ENCODE measurements around the gene SLC17A6. TPM values are rescaled to one million over a fixed set of nuclear protein-coding genes. Genes with fewer than 3 reads are reported as not detected.

SLC17A6 gene
- total and polyA plus RNA-seq, 2 experiments from 2014 or later, result not detected

- no peaks in the 10 kb centered on the region for H3K9me3 ChIP-seq (ENCODE audit: low read depth)
- TF ChIP-seq CTCF (IDR thresholded peaks at IDR 0.05; ENCODE audit: low read depth, low read length), result no peak
- no peaks in the 10 kb centered on the region for H3K27me3 ChIP-seq
- no peaks in the 10 kb centered on the region for H3K36me3 ChIP-seq
- H3K4me3 ChIP-seq, result no peak overlapping the region
- H3K27ac ChIP-seq, result no peak overlapping the region
- DNase-seq (ENCODE audit: low read depth in 1 of 2, low spot score in 1 of 2), result no peak
- no peaks in the 10 kb centered on the region for H3K4me1 ChIP-seq (ENCODE audit: low read depth)
These were observed 51.5 kb downstream of the SLC17A6 start for GRCh38 chr11:22389526-22390282.

- Histone ChIP-seq H3K9me3 (ENCODE audit: low read depth) (no peaks in the 10 kb centered on the region), H3K27ac (no peak overlapping the region), H3K4me3 (no peak overlapping the region), H3K4me1 (ENCODE audit: low read depth) (no peaks in the 10 kb centered on the region), H3K27me3 (no peaks in the 10 kb centered on the region), H3K36me3 (no peaks in the 10 kb centered on the region)
- TF ChIP-seq CTCF (IDR thresholded peaks at IDR 0.05; ENCODE audit: low read depth, low read length), result no peak
- DNase-seq (ENCODE audit: low read depth in 1 of 2, low spot score in 1 of 2), result no peak
These were observed 52.1 kb downstream of the SLC17A6 start for GRCh38 chr11:22390283-22390655.

GRCh38 chr11:22392561-22392960 lies 54.4 kb downstream of the SLC17A6 start:
- no peaks in the 10 kb centered on the region for H3K4me1 ChIP-seq (ENCODE audit: low read depth)
- TF ChIP-seq CTCF (IDR thresholded peaks at IDR 0.05; ENCODE audit: low read depth, low read length), result no peak
- H3K27me3 ChIP-seq, result no peaks in the 10 kb centered on the region
- no peak overlapping the region for H3K27ac ChIP-seq
- H3K36me3 ChIP-seq, result no peaks in the 10 kb centered on the region
- no peaks in the 10 kb centered on the region for H3K9me3 ChIP-seq (ENCODE audit: low read depth)
- DNase-seq (ENCODE audit: low read depth in 1 of 2, low spot score in 1 of 2), result peak in 1 of 2 donors; percentile 1
- no peak overlapping the region for H3K4me3 ChIP-seq

GRCh38 chr11:22405377-22405776 lies 67.2 kb downstream of the SLC17A6 start:
- H3K27me3 ChIP-seq, result no peaks in the 10 kb centered on the region
- no peaks in the 10 kb centered on the region for H3K9me3 ChIP-seq (ENCODE audit: low read depth)
- no peak for DNase-seq (ENCODE audit: low read depth in 1 of 2, low spot score in 1 of 2)
- H3K4me3 ChIP-seq, result no peak overlapping the region
- no peaks in the 10 kb centered on the region for H3K4me1 ChIP-seq (ENCODE audit: low read depth)
- H3K27ac ChIP-seq, result no peak overlapping the region
- H3K36me3 ChIP-seq, result no peaks in the 10 kb centered on the region
- no peak for TF ChIP-seq CTCF (IDR thresholded peaks at IDR 0.05; ENCODE audit: low read depth, low read length)

- no peak for TF ChIP-seq CTCF (IDR thresholded peaks at IDR 0.05; ENCODE audit: low read depth, low read length)
- no peak overlapping the region for H3K4me3 ChIP-seq
- H3K9me3 ChIP-seq (ENCODE audit: low read depth), result no peaks in the 10 kb centered on the region
- H3K36me3 ChIP-seq, result no peaks in the 10 kb centered on the region
- no peaks in the 10 kb centered on the region for H3K4me1 ChIP-seq (ENCODE audit: low read depth)
- no peak for DNase-seq (ENCODE audit: low read depth in 1 of 2, low spot score in 1 of 2)
- no peak overlapping the region for H3K27ac ChIP-seq
- H3K27me3 ChIP-seq, result no peaks in the 10 kb centered on the region
These were observed 69.1 kb downstream of the SLC17A6 start for GRCh38 chr11:22407267-22407666.
